NCI-H748 (cell line): ENCODE data around the gene SPRY2.

ENCODE experiments used
- DNase-seq: peaks from one replicate; lab custom pipeline; 2025; ENCODE audit not compliant: unreplicated experiment; lab: John Stamatoyannopoulos, UW

The SPRY2 gene

DNA sequence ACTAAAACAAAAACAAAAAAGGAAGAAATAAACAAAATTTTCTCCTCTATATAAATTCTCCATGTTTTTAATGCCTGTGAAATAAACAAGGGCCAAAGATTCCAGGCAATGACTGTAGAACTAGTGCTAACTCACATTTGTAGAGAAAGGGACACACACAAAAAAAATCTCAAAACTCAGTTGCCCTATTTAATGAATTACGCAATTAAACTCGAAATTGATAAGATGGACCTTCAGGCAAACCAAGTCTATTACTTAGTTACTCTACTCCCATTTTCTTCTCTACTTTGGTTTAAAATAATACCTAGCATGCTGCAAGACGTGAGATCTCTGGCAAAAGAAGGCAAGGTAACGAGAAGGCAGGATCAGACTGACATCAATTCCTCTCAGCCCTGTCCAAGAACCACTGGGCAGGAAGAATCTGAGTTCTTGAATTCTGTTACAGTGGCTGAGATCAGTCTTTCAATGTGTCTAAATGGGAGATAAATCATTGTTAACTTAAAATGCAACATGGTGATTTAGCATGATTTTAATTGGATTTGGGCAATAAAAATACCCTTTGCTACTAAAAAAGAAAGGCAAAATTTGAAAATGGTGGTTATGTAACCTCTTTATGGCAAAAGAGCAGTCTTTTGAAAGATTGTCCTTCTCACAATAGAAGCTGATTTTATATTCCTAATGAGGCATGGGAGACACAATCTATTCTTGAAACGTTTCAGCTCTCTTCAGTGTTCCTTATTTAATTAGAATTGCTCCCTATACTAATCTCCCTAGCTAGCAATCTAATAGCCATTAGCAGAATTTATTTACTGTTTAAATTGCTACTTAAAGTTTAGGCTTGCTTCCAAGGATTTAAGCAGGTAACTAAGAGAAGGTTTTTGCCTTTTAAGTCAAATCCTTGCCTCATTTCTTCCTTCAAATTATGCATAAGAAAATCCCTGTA, 25.9 kb downstream of the SPRY2 start:
- DNase-seq = no peak

DNA sequence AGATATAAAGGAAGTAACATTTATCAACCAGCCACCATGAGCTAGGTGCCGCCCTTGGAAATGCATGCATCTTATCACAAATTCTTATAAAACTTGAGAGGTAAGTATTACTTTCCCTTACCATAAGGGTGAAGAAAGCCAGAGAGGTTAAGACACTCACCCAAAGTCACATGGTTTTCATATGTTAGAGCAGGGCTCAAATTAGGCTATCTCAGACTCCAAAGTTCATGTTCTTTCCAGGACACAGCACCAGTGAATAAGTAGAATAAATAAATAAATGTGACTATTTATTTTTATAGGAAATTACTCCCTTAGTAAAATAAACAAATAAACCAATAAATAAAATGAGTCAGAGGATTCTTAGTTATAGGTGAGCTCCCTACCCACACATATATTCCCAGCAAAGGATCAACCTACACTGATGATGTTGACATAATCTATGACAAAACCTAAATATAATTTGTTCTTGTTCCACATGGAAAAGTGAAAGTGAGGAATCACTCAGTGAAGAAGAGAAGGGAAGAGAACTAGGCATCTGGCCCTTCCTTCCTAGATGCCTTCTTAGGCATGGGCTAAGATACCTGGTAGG, 27.2 kb downstream of the SPRY2 start:
- no peak for DNase-seq

GRCh38 chr13:80312967-80313366, 28.0 kb downstream of the SPRY2 start:
- no peak for DNase-seq

- no peak for DNase-seq
Observed at GRCh38 chr13:80312012-80312704, 28.8 kb downstream of the SPRY2 start.

GRCh38 chr13:80309926-80310325, 31.0 kb downstream of the SPRY2 start:
- DNase-seq = no peak

DNA sequence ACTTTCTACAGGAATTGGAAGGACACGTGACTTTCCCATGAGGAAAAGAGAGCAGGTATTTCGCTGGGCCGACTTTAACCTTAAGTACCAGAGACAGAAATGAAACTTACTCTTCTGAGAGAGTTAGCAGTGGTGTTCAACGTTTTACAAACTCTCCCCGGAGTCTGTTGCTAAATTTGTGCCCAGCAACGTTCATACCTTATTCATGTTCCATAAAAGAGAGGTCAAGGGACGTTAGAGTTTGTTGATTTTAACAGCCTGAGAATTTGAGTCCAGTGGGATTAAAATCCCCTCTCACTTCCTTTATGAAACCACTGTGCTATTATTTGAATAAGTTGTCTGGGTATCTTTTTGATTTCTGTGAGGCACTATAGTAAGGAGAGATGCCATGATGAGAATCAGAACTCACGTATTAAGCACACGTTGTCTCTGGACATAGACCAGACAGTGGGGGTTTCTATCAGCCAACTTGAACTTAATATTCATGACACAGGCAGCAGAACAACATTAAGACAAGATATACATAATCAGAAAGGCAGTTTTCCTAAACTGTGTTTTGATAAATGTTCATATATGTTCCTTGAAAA, 33.4 kb downstream of the SPRY2 start:
- no peak for DNase-seq

GRCh38 chr13:80306337-80306972, 34.5 kb downstream of the SPRY2 start:
- DNase-seq = no peak

- no peak for DNase-seq
Observed at GRCh38 chr13:80305737-80306136, 35.2 kb downstream of the SPRY2 start.

DNA sequence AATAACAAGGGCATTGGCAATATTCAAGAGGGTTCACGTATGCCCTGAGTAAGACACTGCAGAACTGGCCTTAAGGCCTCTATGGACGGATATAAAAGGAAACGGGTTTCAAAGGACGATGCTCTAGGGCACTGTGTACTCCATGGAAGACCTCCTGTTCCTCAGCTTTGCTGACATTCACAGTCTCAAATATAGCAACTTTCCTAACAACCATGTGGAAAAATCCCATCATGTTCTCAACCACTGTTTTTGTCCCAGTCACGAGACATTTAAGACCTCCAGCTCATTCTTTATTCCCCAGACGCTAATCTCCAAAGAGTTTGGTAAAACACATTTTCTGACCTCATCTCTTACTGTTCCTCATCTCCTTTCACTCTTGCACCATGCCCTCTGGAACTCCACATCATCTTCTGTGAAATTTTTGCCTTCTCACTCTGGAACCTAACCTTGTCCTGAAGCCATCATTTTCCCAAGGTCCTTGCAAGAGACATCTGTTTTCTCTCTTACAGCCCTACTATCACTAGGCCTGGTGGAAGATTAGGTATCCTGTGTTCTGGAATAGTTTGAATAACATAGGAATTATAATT, 37.6 kb downstream of the SPRY2 start:
- DNase-seq = no peak

DNA sequence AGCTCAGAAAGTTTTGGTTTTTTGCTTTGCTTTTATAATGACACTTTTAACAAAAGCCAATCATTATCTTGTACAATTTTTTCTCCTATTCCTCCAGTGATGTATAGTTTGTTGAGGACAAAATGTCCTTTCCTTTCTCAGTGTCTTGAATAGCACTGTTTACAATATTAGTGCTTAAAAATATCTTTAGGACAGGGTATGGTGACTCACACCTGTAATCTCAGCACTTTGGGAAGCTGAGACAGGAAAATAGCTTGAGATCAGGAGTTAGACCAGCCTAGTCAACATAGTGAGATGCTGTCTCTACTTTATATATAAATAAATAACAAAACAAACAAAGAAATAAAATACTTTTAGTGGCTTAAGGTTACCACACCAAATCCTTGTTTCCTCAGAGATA, 41.9 kb downstream of the SPRY2 start:
- DNase-seq = no peak

DNA sequence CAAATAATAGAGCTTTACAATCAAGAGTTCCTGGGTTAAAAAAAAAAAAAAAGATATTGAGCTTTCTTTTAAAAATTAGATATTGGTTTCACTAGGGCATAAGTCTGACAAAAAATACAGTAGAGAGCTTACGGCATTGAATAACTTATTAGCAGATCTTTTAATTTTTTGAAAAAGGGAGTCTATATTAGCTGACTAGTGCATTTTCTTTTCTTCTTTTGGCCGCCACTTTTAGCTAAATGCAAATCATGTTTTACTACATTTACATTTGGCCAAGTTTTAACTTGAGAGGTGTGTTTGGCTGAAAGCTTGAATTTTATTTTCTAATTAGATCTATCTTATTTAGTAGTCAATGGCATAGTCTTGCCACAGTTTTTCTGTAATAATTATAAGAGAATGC, 43.4 kb downstream of the SPRY2 start:
- DNase-seq = no peak

GRCh38 chr13:80297094-80297493, 43.8 kb downstream of the SPRY2 start:
- DNase-seq = no peak

DNA sequence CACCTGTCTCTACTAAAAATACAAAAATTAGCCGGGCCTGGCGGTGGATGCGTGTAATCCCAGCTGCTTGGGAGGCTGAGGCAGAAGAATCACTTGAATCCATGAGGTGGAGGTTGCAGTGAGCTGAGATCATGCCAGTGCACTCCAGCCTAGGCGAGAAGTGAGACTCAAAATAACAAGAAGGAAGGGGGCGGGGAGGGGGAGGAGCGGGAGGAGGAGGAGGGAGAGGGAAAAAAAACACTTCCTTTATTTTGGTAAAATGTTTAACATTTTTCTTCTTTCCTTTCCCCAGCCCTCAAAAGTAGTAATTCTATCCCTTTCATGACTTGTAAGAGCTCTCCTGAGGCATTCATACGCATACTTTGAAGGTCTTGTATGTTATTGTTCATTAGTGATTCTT, 44.3 kb downstream of the SPRY2 start:
- no peak for DNase-seq

DNA sequence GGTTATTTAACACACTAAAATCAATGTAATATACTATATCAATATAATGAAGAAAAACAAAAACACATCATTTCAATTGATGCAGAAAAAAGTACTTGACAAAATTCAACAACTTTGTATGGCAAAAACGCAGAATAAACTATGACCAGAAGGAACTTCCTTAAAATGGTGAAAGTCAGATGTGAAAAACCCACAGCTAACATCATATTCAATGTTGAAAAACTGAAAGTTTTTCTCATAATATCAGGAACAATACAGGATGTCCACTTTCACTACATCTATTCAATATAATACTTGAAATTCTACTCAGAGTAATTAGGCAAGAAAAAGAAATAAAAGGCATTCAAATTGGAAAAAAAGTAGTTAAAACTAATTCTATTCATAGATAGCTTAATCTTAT, 50.3 kb downstream of the SPRY2 start:
- no peak for DNase-seq
